Activated T-cell treated with anti-CD3 and anti-CD28 coated beads for 4 hours (primary cell): ENCODE data around the gene TBCA.
"Not testable (repeated sequence)": the region's sequence is repeated elsewhere in the genome, so short reads cannot be mapped to it uniquely, and the experiment has no call there.

Experiments used
- DNase-seq: peaks from one replicate; pipeline ENCODE4 v3.0.0-alpha.2; 2020

TBCA gene

DNA sequence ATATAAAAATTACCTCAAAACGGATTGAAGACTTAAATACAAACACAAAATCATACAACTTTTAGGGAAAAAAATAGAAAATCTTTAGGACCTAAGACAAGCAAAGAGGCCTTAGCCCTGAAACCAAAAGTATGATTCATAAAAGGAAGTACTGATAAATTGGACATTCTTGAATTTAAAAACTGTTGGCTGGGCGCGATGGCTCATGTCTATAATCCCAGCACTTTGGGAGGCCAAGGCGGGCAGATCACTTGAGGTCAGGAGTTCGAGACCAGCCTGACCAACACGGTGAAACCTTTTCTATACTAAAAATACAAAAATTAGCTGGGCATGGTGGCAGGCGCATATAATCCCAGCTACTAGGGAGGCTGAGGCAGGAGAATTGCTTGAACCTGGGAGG, 76.6 kb downstream of the TBCA start:
- DNase-seq, result not testable (repeated sequence)

DNA sequence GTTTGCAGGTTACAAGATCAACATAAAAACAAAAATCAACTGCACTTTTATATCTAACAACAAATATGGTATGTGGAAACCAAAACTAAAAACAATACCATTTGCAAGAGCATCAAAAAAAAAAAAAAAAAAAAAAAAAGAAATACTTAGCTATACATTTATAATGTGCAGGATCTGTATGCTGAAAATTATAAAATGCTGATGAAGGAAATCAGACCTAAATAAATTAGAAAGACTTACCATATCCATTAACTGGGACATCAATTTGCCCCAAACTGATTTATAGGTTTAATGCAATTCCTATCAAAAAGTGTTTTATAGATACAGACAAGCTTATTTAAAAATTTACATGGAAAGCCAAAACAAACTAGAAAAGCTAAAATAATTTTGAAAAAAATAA, 77.2 kb downstream of the TBCA start:
- DNase-seq, result no peak

GRCh38 chr5:77697692-77698091, 78.4 kb downstream of the TBCA start:
- DNase-seq, result no peak

- DNase-seq, result no peak
These were observed 80.0 kb downstream of the TBCA start for GRCh38 chr5:77696120-77696519.

GRCh38 chr5:77693913-77694312, 82.2 kb downstream of the TBCA start:
- no peak for DNase-seq

DNA sequence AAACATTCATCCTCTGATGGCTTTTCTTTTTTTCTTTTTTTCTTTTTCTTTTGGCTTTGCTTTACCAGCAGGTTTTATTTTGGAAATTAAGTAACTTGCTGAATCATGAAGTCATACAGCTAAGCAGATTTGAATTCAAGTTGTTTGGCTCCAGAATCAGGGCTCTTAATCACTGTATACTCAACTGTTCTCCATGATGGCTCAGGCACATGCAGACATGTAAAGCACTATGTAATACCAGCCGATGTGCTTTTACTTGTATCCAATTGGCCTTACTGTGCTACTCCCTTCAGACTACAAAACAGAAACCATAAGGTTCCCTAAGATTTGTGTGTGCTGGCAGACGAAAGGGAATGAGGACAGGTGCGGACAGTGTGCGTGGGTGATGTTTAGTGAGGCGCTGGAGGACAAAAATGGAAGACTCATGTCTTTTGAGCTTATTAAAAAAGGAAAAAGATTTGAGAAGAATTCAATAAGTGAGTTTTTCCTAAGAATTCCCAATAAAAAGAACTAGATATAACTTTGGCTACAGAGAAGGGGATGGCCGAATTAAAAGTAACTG, 92.9 kb downstream of the TBCA start:
- no peak for DNase-seq

DNA sequence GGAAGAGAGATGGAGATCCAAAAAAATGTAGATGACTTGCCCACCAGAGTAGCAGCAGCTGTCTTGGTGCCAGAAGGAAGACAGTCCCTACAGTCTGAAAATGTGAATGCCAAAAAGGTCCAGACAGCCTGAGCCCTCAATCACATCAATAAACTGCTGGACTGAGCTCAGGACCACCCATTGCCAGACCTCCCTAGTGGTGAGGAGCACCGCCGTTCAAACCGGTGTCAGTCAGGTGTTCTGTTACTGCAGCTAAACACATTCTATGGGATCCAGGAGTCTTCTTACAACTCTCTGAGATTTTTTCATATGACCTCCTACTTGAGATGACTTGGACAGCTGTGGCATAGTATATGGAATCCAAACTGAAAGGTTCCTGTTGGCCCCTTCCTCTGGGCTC, 105.6 kb downstream of the TBCA start:
- no peak for DNase-seq

DNA sequence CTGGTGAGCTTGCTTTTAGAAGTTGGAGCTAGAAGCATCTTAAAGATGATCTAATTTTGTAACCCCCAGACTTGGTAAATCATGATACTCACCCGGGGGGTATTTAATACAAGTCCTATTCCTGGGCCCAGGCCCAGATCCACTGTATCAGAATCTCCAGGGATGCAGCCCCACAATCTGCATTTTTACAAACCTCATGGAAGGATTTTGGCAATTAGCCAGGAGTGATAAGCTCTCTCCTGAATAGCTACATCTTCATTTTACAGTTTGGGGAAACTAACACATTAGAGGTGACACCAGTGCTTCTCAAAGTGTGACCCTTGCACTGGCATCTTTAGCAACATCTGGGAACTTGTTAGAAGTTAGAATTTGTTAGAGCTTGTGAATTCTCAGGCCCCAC, 106.5 kb downstream of the TBCA start:
- no peak for DNase-seq

DNA sequence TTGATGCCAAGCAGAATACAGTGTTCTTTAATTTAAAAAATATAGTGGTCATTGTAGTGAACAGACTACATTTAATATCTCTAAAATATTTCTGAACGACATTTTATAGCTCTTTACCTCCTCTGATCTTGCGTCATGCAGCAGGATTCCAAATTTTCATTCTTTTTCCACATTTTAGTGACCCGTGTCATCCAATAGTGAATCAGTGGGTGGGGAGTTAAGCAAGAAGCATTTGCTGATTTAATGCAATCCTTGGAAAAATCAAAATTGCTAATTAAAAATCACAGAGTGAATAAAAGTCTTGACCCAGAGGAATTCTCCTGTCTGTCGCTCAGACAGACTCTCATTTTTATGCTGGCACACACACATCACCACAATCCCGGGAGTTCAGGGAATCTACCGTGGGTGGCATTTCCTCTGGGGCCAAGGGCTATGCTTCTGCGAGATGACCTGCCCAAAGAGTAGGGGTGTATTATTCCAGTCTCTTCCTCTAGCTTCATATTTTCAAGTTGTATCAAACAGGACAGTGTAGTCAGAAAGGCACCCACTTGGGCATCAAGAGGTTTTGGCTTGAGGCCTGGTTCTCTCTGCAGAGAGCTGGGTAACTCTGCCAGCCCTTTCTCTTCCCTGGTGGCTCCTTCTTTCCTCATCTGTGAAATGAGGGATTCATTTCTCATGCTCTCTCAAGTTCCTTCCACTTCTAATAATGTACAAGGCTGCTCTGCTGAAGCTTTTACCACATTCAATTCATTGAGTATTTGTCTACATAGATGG, 112.9 kb downstream of the TBCA start:
- DNase-seq, result no peak

- DNase-seq, result no peak
These were observed 113.5 kb downstream of the TBCA start for GRCh38 chr5:77662635-77663034.

DNA sequence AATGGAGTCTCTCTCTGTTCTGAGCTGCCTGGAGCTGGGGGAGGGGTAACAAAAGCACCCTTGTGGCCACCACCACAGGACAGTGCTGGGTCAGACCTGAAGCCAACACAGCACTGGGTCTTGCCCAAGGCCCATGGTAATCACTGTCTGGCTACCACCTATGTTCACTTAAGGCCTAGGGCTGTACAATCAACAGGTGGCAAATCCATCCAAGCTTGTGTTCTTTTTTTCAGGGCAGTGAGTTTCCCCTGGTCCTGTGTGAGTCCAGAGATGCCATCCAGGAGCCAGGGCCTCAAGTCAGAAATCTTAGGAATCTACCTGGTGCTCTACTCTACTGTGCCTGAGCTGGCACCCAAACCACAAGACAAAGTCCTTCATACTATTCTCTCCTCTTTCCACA, 117.5 kb downstream of the TBCA start:
- no peak for DNase-seq

DNA sequence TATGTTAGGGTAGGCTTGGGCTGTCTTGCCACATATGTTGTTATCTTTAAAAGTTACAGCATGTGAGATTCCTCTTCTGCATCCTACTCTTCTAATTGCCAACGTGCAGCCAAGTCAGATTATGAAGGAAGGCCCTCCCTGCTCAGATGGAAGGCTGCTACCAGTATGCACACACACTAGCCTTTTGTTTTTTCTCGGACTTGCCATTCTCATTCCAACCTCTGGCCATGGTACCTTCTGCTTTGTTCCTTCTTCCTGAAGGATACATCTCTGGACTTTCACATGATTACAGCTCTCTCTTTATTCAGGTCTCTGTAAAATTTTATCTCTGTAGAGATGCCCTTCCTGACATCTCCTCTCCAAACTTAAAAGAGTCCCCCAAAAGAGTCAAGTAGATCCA, 124.8 kb downstream of the TBCA start:
- no peak for DNase-seq

- DNase-seq, result no peak
These were observed 125.5 kb downstream of the TBCA start for GRCh38 chr5:77650686-77651085.

- no peak for DNase-seq
These were observed 126.4 kb downstream of the TBCA start for GRCh38 chr5:77649776-77650175.

DNA sequence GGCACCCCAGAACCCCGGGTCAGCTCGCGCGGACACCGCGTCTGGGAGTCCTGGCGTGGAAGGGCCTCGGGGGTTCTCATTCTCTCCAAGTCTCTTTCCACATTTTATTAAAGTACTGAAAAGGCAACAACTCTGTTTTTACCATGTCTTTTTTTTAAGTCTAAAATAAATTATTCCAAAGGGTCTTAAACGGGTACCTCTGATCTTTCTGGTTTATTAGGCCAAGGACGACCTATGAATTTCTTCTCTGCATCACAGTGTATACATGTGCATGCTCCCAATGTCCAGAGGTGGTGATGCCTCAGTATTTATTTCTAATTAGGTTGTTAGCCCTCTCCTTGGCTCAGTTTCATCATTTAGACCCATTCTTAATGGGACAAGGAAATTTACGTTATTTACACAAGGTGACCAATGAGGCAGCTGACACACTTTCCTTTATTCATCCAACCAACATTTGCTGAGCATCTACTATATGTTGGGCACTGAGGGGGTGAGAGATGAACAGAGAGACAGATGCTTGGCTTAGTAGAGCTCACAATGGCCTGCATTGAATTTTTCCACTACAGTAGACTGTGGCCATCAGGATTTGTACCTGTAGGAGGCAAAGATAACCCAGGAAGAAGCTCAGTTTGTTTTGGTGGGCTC, 130.0 kb downstream of the TBCA start:
- DNase-seq, result no peak

- DNase-seq, result no peak
These were observed 130.8 kb downstream of the TBCA start for GRCh38 chr5:77645158-77645994.

DNA sequence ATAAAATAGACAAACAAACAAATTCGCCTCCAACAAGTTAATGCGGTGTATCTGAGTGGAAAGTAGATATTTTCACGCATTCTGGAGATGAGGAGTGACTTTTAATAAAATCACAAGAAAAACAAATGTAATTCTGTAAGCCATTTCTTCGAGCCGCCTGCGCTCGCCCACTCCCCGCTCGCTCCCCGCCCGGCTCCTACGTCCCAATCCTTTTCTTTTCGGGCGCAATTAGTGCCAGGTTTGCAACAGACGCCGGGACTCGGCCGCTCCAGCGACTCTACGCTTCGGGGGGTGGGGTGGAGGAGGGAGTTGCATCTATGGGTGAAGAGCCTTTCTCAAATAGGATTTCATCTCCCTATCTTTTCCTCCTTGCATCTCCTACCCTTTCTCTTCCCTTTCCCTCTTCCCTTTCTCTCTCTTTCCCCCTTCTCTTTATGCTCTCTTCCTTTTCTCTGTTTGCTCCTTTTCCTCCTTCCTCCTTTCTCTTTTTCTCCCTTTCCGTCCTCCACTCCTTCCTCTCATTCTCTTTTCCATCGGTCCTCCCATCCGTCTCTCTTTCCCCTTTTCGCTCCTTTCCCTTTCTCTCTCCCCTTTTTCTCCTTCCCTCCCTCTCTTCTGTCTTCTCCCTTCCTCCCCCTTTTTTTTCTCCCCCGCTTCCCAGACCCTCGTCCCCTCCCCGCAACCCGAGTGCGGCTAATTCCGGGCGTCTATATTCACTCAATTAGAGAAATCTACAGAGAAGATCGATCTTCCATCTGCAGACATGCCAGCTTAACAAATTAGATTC, 131.6 kb downstream of the TBCA start:
- no peak for DNase-seq

DNA sequence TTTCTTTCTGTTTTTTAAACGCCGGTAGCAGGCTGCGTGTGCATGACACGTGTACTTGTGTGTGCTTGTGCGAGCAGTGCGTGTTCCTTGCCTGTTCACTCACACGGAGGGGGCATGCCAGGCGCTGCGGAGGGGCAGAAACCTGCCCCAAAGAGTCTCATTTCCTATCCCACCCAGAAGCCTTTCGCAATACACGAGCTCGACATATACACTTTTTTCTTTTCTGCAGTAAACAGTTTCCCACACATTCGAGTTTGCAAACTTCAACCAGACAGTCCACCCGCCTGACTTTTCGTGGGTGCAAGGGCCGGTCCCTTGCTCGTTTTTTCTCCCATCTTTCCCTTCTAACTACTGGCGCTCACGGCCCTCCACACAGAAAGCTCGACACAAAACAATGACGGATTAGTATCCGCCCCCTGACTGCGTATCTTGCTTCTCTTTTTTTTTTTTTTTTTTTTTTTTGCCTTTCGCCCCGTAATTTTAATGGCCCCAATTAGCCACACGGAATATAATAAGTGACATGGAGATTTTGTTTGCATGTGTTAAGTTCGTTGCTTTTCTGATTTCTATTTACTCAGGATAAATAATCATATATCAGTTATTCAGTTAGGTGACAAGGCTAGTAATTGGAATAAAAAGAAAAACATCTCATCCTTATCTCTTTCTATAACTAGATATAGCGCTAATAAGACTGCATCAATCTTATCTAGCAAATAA, 132.3 kb downstream of the TBCA start:
- no peak for DNase-seq

DNA sequence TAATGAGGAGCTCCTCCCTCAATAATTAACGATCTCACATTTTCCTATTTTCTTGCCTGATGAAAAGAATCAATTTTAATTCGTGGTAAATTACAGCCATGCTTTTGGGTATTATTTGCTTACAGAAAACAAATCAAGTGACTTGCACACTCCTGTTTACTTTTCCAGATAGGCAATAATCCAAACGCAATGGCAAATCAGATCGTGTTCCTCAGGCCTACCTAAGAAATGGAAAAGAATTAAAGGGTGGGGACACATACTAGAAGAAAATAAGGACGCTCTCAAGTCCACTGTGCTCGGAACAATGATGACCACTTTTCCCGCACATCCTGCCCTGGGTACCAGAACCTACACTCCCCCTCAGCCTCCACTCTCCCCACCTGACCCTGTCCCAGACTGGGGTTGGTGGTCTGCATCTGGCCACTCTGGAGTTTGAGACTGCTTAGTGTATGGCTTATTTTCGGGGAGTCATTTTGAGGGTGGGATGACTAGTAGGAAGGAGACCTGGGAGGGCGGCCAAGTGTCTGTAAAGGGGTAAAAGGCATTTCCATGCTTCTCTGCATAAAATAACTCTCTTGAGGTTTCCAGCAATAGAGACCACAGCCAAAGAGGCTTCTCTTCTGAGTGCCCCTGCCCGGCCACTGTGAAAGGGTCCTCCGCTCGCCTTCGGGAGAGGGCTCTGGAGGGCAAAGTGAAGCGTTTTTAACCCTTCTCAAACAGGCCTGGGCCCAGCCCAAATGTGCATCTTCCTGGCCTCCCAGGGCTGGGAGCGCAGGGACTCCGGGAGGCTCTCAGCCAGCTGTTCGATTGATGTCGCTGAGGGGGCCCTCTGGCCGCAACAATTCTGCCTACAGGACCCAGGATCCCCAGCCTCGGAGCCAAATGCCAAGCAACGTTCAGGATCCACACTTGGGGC, 133.1 kb downstream of the TBCA start:
- DNase-seq, result no peak

- no peak for DNase-seq
These were observed 134.0 kb downstream of the TBCA start for GRCh38 chr5:77641963-77642737.
